OCI-LY3 (cell line): ENCODE measurements around the gene ACOX3.

Source experiments
- CTCF ChIP-seq: fragments of 200-600, 300-600 bp; sonication (generic); IDR thresholded peaks from 2 replicates; pipeline ENCODE4 v1.5.1; 2014; ENCODE audit warnings: antibody characterized with exemption, low read length, low read depth
- EZH2phosphoT487 ChIP-seq: fragments of 200-600 bp; shearing (Covaris generic); IDR thresholded peaks from 2 replicates; pipeline ENCODE4 v1.6.1; 2018; ENCODE audit warnings: antibody characterized with exemption, mixed run types, low read depth

- TF ChIP-seq CTCF (no peak), EZH2phosphoT487 (no peak)
Observed at GRCh38 chr4:8328456-8328855, 112.1 kb downstream of the ACOX3 start.
